HL-60 (cell line): ENCODE data around the gene SSTR5.

ENCODE experiments used
- GABPA ChIP-seq: IDR thresholded peaks from 2 replicates; pipeline ENCODE4 v1.6.1; 2012; ENCODE audit warnings: low read depth
- POLR2AphosphoS5 ChIP-seq: IDR thresholded peaks from 2 replicates; pipeline ENCODE4 v1.6.1; 2012; ENCODE audit warnings: low read depth
- SPI1 ChIP-seq: IDR thresholded peaks from 2 replicates; pipeline ENCODE4 v1.6.1; 2012; ENCODE audit warnings: low read depth, mild to moderate bottlenecking, borderline replicate concordance
- TF ChIP-seq, protein P1 (sequence below): IDR thresholded peaks from one replicate; pipeline ENCODE4 v1.5.1; 2011; ENCODE audit warnings: low read length, control low read depth, inconsistent platforms; ENCODE audit not compliant: insufficient read depth
- TF ChIP-seq, protein P2 (sequence below): IDR thresholded peaks from 2 replicates; pipeline ENCODE4 v1.6.1; 2012; ENCODE audit warnings: low read depth; ENCODE audit not compliant: insufficient replicate concordance

DNA sequence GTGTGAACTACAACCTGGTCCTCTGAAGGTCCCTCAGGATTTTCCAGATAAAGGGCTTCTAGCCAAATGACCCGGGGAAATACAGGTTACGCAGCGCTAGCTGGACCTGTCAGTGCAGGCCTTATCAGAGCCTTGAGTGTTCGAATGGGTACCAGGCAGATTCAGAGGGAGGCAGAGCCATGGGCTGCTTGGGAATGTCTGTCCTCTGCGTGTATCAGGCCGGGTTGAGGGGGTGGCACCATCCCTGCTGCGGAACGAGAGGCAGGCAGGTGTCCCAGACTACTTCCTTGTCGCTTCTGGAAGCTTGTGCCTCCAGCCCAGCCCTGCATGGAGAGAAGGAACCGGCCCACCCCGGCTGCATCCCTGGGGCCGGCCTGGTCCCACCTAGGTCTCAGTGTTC is 33.6 kb upstream of the SSTR5 start:
- TF ChIP-seq, protein P1, sequence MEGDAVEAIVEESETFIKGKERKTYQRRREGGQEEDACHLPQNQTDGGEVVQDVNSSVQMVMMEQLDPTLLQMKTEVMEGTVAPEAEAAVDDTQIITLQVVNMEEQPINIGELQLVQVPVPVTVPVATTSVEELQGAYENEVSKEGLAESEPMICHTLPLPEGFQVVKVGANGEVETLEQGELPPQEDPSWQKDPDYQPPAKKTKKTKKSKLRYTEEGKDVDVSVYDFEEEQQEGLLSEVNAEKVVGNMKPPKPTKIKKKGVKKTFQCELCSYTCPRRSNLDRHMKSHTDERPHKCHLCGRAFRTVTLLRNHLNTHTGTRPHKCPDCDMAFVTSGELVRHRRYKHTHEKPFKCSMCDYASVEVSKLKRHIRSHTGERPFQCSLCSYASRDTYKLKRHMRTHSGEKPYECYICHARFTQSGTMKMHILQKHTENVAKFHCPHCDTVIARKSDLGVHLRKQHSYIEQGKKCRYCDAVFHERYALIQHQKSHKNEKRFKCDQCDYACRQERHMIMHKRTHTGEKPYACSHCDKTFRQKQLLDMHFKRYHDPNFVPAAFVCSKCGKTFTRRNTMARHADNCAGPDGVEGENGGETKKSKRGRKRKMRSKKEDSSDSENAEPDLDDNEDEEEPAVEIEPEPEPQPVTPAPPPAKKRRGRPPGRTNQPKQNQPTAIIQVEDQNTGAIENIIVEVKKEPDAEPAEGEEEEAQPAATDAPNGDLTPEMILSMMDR: no peak
- TF ChIP-seq, protein P2, sequence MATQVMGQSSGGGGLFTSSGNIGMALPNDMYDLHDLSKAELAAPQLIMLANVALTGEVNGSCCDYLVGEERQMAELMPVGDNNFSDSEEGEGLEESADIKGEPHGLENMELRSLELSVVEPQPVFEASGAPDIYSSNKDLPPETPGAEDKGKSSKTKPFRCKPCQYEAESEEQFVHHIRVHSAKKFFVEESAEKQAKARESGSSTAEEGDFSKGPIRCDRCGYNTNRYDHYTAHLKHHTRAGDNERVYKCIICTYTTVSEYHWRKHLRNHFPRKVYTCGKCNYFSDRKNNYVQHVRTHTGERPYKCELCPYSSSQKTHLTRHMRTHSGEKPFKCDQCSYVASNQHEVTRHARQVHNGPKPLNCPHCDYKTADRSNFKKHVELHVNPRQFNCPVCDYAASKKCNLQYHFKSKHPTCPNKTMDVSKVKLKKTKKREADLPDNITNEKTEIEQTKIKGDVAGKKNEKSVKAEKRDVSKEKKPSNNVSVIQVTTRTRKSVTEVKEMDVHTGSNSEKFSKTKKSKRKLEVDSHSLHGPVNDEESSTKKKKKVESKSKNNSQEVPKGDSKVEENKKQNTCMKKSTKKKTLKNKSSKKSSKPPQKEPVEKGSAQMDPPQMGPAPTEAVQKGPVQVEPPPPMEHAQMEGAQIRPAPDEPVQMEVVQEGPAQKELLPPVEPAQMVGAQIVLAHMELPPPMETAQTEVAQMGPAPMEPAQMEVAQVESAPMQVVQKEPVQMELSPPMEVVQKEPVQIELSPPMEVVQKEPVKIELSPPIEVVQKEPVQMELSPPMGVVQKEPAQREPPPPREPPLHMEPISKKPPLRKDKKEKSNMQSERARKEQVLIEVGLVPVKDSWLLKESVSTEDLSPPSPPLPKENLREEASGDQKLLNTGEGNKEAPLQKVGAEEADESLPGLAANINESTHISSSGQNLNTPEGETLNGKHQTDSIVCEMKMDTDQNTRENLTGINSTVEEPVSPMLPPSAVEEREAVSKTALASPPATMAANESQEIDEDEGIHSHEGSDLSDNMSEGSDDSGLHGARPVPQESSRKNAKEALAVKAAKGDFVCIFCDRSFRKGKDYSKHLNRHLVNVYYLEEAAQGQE: no peak
- TF ChIP-seq POLR2AphosphoS5 (no peak), GABPA (no peak), SPI1 (no peak)
